KOPT-K1 (cell line): ENCODE data around the gene IKZF5.

Source experiments
- H3K27ac ChIP-seq: fragments of 200-600 bp; sonication (generic); 2 replicates; pipeline ENCODE4 v1.5.1; 2016; ENCODE audit warnings: antibody characterized with exemption, mild to moderate bottlenecking, low read depth, low read length; ENCODE audit not compliant: poor library complexity, severe bottlenecking
- H3K36me3 ChIP-seq: fragments of 200-600 bp; sonication (generic); 2 replicates; pipeline ENCODE4 v1.5.1; 2017; ENCODE audit warnings: antibody characterized with exemption, mild to moderate bottlenecking, low read length, moderate library complexity; ENCODE audit not compliant: insufficient read depth
- H3K9me3 ChIP-seq: fragments of 200-600 bp; sonication (generic); 2 replicates; pipeline ENCODE4 v1.5.1; 2017; ENCODE audit warnings: antibody characterized with exemption, low read length, mild to moderate bottlenecking; ENCODE audit not compliant: insufficient read depth, poor library complexity, severe bottlenecking

Gene IKZF5

GRCh38 chr10:122974023-122974422 is 34.6 kb downstream of the IKZF5 start:
- Histone ChIP-seq H3K9me3 (peaks cover 2% of the 10 kb centered on the region), H3K36me3 (no peaks in the 10 kb centered on the region), H3K27ac (no peak overlapping the region)

GRCh38 chr10:122968698-122969097 is 39.9 kb downstream of the IKZF5 start:
- Histone ChIP-seq H3K36me3 (no peaks in the 10 kb centered on the region), H3K9me3 (peaks cover 43% of the 10 kb centered on the region), H3K27ac (no peak overlapping the region)

- peaks cover 43% of the 10 kb centered on the region for H3K9me3 ChIP-seq
- no peak overlapping the region for H3K27ac ChIP-seq
- H3K36me3 ChIP-seq: no peaks in the 10 kb centered on the region
Measured at GRCh38 chr10:122966879-122967278, 41.7 kb downstream of the IKZF5 start.

- Histone ChIP-seq H3K36me3 (no peaks in the 10 kb centered on the region), H3K27ac (no peak overlapping the region), H3K9me3 (peaks cover 28% of the 10 kb centered on the region)
Measured at GRCh38 chr10:122962405-122962804, 46.2 kb downstream of the IKZF5 start.

- peaks cover 7% of the 10 kb centered on the region for H3K9me3 ChIP-seq
- H3K36me3 ChIP-seq: no peaks in the 10 kb centered on the region
- no peak overlapping the region for H3K27ac ChIP-seq
Measured at GRCh38 chr10:122957474-122957873, 51.1 kb downstream of the IKZF5 start.

- H3K27ac ChIP-seq: no peak overlapping the region
- H3K36me3 ChIP-seq: 0 out of 2 replicates have a peak, but pooled peaks cover 3% of the 10 kb centered on the region
- H3K9me3 ChIP-seq: peaks cover 7% of the 10 kb centered on the region
Measured at GRCh38 chr10:122955892-122956291, 52.7 kb downstream of the IKZF5 start.

GRCh38 chr10:122954731-122955050 is 53.9 kb downstream of the IKZF5 start:
- peaks cover 11% of the 10 kb centered on the region for H3K36me3 ChIP-seq
- H3K27ac ChIP-seq: no peak overlapping the region
- peaks cover 7% of the 10 kb centered on the region for H3K9me3 ChIP-seq

- H3K36me3 ChIP-seq: peaks cover 16% of the 10 kb centered on the region
- H3K9me3 ChIP-seq: peaks cover 7% of the 10 kb centered on the region
- peak within 1 kb of the TSS; percentile 77 for H3K27ac ChIP-seq
Measured at GRCh38 chr10:122953902-122954730, 54.5 kb downstream of the IKZF5 start, which contains the start of gene C10orf88. TSS of gene C10orf88 (minus strand) at chr10:122954227. CDS start at chr10:122954178, 49 bp downstream.

GRCh38 chr10:122949296-122949695 is 59.3 kb downstream of the IKZF5 start:
- no peak overlapping the region for H3K27ac ChIP-seq

More at GRCh38 chr10:122949296-122949695, 59.3 kb downstream of the IKZF5 start:
- Histone ChIP-seq H3K9me3 (no peaks in the 10 kb centered on the region), H3K36me3 (peaks cover 57% of the 10 kb centered on the region)
